SH-SY5Y (cell line): ENCODE results near the gene CRIM1.

Experiments
- GATA2 ChIP-seq: IDR thresholded peaks from 2 replicates; pipeline ENCODE4 v1.6.1; 2011; ENCODE audit warnings: mild to moderate bottlenecking, low read depth, low read length
- GATA3 ChIP-seq: IDR thresholded peaks from 2 replicates; pipeline ENCODE4 v1.6.1; 2011; ENCODE audit warnings: low read depth, mild to moderate bottlenecking, low read length, moderate library complexity

- TF ChIP-seq GATA2: no peak
- TF ChIP-seq GATA3: no peak
Measured at GRCh38 chr2:36404318-36404717, 48.7 kb downstream of the CRIM1 start.
